Ascending aorta (tissue), 2 donors: ENCODE measurements around the gene GOLM1. TPM values are rescaled to one million over a fixed set of nuclear protein-coding genes. Genes with fewer than 3 reads are reported as not detected.

ENCODE experiments used
- DNase-seq, 2 donors: peaks; one replicate each; pipeline ENCODE4 v3.0.0-alpha.2; 2019; ENCODE audit warnings: low spot score in 2 of 2
- H3K27ac ChIP-seq, 2 donors: fragments of 200-600 bp; sonication (generic); one replicate each; pipeline ENCODE4 v1.5.1; 2016 to 2017; ENCODE audit warnings: mild to moderate bottlenecking in 1 of 2
- H3K27me3 ChIP-seq: fragments of 200-600 bp; sonication (generic); one replicate; pipeline ENCODE4 v1.5.1; 2017
- H3K36me3 ChIP-seq, 2 donors: fragments of 200-600 bp; sonication (generic); one replicate each; pipeline ENCODE4 v1.5.1; 2016
- H3K4me1 ChIP-seq, 2 donors: fragments of 200-600 bp; sonication (generic); one replicate each; pipeline ENCODE4 v1.5.1; 2016 to 2017; ENCODE audit warnings: mild to moderate bottlenecking in 1 of 2
- H3K4me3 ChIP-seq, 2 donors: fragments of 200-600 bp; sonication (generic); one replicate each; pipeline ENCODE4 v1.5.1; 2016 to 2017; ENCODE audit warnings: mild to moderate bottlenecking in 1 of 2
- H3K9me3 ChIP-seq, 2 donors: fragments of 200-600 bp; sonication (generic); one replicate each; pipeline ENCODE4 v1.5.1; 2016
- intact Hi-C: fragments of 100-400 bp; cut with DNase I; formaldehyde crosslinking; loops from one replicate; pipeline ENCODE4 v1.15.1; 2023
- total RNA-seq: library from RNA; depleted of rRNA; stranded (reverse); fragments of >200 nt; gene quantifications from one replicate; pipeline ENCODE4 v1.1.0, GENCODE V29; 2016
- TF ChIP-seq, protein P1 (sequence below), 3 experiments: fragments of 200-600 bp in 2 of 3; fragments of 450-650 bp in 1 of 3; sonication (generic) in 2 of 3; IDR thresholded peaks; one replicate each; pipeline ENCODE4 v1.5.1; 2016 to 2019; ENCODE audit warnings: antibody characterized with exemption in 3 of 3, mild to moderate bottlenecking in 1 of 3, moderate library complexity in 1 of 3

Gene GOLM1
- total RNA-seq, 1 donor from 2014 or later = 24.4 TPM

DNA sequence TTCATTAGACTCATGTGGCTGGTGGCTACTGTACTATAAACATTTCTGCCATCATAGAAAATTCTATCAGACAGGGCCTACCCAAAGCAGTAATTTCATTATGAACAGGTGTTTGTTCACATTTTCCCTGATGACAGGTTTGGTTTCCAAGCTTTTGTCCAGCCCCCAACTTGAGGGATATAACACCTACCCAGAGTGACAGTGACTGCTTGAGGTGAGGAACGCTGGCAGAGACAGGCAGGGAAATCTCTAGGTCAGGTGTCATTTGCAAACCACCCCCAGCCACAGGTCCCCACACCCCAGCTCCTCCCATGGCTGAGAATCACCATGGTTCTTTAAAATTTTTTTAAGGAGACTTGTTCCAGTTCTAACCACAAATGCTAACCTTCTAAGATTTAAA, 25.5 kb downstream of the GOLM1 start:
- Histone ChIP-seq H3K9me3 (no peaks in the 10 kb centered on the region), H3K36me3 (no peaks in the 10 kb centered on the region), H3K4me1 (no peaks in the 10 kb centered on the region), H3K4me3 (no peak overlapping the region), H3K27ac (no peak overlapping the region), H3K27me3 (no peaks in the 10 kb centered on the region)
- TF ChIP-seq, protein P1, sequence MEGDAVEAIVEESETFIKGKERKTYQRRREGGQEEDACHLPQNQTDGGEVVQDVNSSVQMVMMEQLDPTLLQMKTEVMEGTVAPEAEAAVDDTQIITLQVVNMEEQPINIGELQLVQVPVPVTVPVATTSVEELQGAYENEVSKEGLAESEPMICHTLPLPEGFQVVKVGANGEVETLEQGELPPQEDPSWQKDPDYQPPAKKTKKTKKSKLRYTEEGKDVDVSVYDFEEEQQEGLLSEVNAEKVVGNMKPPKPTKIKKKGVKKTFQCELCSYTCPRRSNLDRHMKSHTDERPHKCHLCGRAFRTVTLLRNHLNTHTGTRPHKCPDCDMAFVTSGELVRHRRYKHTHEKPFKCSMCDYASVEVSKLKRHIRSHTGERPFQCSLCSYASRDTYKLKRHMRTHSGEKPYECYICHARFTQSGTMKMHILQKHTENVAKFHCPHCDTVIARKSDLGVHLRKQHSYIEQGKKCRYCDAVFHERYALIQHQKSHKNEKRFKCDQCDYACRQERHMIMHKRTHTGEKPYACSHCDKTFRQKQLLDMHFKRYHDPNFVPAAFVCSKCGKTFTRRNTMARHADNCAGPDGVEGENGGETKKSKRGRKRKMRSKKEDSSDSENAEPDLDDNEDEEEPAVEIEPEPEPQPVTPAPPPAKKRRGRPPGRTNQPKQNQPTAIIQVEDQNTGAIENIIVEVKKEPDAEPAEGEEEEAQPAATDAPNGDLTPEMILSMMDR (IDR thresholded peaks at IDR 0.05) = no peak
- no peak for DNase-seq
- intact Hi-C loops = no loop called here

GRCh38 chr9:86072394-86072877, 26.9 kb downstream of the GOLM1 start:
- TF ChIP-seq, protein P1 (IDR thresholded peaks at IDR 0.05) = no peak
- DNase-seq = no peak
- intact Hi-C loops = no loop called here
- no peaks in the 10 kb centered on the region for H3K27me3 ChIP-seq
- H3K27ac ChIP-seq = no peak overlapping the region
- no peaks in the 10 kb centered on the region for H3K36me3 ChIP-seq
- no peaks in the 10 kb centered on the region for H3K9me3 ChIP-seq
- no peaks in the 10 kb centered on the region for H3K4me1 ChIP-seq
- H3K4me3 ChIP-seq = no peak overlapping the region

DNA sequence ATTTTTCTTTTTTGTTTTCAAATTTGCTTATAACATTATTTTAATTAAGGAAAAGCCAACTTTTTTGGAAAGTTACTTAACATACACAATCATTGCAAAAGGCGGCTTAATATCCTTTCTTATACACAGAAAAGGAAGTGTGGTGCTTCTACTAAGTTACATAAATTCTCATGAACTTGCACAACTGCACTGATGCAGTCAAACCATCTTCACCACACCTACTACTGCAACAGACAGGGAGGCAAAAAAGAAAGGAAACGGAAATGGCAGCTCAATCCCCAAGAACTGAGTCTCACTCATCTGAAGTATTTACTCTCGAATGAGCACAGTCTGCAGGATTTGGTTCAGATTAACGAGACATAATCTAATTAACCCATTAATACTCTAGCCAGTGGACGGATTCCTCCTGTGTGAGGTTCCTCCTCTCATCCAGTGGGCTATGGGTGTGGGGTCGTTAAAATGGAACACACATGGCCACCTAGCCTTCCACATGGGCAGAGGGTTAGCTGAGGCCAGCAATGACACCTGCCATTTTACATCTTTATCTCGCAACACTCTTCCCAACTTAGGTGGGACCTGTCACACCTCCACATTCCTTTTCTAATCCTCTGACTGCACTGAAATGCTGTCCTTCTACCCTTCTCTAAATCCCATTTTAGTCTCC, 30.0 kb downstream of the GOLM1 start:
- H3K36me3 ChIP-seq = no peaks in the 10 kb centered on the region
- no peak overlapping the region for H3K27ac ChIP-seq
- no peaks in the 10 kb centered on the region for H3K9me3 ChIP-seq
- intact Hi-C loops = no loop called here
- H3K27me3 ChIP-seq = no peaks in the 10 kb centered on the region
- TF ChIP-seq, protein P1 (IDR thresholded peaks at IDR 0.05) = no peak
- no peaks in the 10 kb centered on the region for H3K4me1 ChIP-seq
- no peak for DNase-seq
- no peak overlapping the region for H3K4me3 ChIP-seq

- no peaks in the 10 kb centered on the region for H3K9me3 ChIP-seq
- TF ChIP-seq, protein P1 (IDR thresholded peaks at IDR 0.05) = no peak
- no peaks in the 10 kb centered on the region for H3K36me3 ChIP-seq
- no peaks in the 10 kb centered on the region for H3K27me3 ChIP-seq
- DNase-seq = no peak
- no peak overlapping the region for H3K27ac ChIP-seq
- no peak overlapping the region for H3K4me3 ChIP-seq
- intact Hi-C loops = no loop called here
- H3K4me1 ChIP-seq = no peaks in the 10 kb centered on the region
Measured at GRCh38 chr9:86064220-86064619, 35.1 kb downstream of the GOLM1 start.

DNA sequence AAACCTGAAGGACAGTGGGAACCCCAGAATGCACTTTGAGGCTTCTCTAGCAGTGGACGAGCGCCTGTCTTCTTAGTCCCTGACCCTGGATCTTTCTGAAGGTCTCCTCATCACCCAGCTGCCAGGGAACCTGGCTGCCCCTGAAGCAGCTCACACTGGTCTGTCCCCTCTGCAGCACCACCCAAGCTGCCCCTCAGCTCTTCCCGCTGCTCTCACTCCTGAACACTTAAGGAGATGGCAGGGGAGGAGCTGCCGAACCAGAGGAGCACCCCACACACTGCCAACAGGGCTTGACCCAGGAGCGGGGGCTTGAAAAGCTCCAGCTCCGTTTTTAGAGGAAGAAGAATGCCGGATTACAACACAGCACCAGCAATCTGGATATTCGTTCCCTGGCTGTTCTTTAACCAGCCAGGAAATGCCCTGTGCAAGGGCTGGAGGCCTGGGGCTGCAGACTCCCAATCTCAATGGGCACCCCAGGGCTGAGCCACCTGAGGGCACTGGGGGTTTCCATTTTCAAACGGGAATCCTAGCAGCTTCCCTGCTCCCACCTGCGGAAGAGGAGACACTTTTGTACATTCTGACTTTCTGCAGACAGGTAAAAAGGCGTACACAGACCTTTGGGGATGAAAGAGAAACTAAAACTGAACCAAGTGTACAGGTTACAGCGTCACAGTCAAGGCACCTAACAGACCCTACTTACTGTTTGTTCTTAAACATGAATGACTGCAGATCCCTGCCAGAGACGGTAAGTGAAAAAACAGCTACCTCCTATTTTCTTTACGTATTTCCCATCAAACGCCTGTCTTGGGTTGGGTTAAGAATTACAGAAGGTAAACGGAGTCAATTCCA, 36.3 kb downstream of the GOLM1 start:
- Histone ChIP-seq H3K27ac (no peak overlapping the region), H3K27me3 (no peaks in the 10 kb centered on the region), H3K4me1 (no peaks in the 10 kb centered on the region), H3K36me3 (no peaks in the 10 kb centered on the region), H3K4me3 (no peak overlapping the region), H3K9me3 (no peaks in the 10 kb centered on the region)
- TF ChIP-seq, protein P1 (IDR thresholded peaks at IDR 0.05) = no peak
- DNase-seq = no peak
- intact Hi-C loops = no loop called here
